LNCaP clone FGC (cell line): Measurements from ENCODE around the gene IL20.

Experiments
- DNase-seq: peaks from one replicate; pipeline ENCODE4 v3.0.0-alpha.2; 2011; ENCODE audit warnings: low read depth
- H3K4me3 ChIP-seq: 2 replicates; pipeline ENCODE4 v1.5.1; 2011; ENCODE audit warnings: mild to moderate bottlenecking, low read depth, low read length, control low read depth
- TF ChIP-seq, protein P1 (sequence below): IDR thresholded peaks from 2 replicates; pipeline ENCODE4 v1.5.1; 2012; ENCODE audit warnings: mild to moderate bottlenecking; ENCODE audit not compliant: control insufficient read depth, insufficient read depth; ENCODE audit errors: extremely low read depth

IL20 gene

DNA sequence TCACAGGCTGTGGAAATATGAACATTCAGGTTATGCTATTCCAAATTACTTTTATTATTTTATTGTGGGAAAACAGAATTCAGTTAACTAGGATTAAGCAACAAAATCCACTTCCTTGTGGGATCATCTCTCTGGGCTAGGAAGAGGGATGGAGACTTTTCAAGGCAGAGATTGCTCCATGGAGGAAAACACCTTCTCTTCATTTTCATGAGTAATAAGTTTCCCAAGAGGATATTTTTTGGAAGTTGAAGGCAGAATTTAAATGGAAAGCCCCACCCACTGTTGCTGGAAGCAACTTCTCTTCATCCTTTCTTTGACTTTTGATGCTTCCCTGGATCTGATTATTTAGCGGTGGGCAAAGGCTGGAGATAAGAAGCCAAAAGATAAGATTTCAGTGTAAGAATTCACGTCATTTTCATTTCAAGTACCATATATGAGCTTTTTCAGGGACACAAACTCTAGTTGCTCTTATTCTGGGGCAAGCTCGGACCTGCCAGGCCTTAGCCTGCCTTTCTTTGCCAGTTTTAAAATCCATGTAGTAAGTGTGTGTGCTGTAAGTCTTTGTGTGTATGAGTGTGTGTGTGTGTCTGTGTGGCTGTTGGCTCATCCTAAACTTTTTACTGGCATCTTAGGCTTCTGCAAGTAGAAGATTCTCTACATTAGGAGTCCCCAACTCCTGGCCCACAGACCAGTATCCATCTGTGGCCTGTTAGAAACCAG lies 20.1 kb downstream of the IL20 start:
- TF ChIP-seq, protein P1, sequence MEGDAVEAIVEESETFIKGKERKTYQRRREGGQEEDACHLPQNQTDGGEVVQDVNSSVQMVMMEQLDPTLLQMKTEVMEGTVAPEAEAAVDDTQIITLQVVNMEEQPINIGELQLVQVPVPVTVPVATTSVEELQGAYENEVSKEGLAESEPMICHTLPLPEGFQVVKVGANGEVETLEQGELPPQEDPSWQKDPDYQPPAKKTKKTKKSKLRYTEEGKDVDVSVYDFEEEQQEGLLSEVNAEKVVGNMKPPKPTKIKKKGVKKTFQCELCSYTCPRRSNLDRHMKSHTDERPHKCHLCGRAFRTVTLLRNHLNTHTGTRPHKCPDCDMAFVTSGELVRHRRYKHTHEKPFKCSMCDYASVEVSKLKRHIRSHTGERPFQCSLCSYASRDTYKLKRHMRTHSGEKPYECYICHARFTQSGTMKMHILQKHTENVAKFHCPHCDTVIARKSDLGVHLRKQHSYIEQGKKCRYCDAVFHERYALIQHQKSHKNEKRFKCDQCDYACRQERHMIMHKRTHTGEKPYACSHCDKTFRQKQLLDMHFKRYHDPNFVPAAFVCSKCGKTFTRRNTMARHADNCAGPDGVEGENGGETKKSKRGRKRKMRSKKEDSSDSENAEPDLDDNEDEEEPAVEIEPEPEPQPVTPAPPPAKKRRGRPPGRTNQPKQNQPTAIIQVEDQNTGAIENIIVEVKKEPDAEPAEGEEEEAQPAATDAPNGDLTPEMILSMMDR = no peak
- no peak overlapping the region for H3K4me3 ChIP-seq
- no peak for DNase-seq

DNA sequence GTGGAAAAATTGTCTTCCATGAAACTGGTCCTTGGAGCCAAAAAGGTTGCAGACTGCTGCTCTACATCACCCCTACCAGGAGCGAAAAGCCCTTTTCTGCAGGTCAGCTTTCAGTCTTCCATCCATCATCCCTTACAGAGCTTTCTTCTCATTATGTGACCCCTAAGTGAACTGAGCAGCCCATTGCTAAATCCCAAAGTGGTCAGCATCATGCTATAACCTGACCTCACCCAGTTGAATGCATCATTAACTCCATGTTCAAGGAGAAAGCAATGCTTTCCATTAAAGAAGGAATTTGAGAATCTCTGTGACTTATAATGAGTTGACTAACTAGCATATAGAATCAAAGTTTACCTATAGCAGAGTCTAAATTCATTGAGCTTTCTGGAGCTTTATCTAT lies 21.4 kb downstream of the IL20 start:
- H3K4me3 ChIP-seq = no peak overlapping the region
- no peak for DNase-seq
- TF ChIP-seq, protein P1 = no peak

DNA sequence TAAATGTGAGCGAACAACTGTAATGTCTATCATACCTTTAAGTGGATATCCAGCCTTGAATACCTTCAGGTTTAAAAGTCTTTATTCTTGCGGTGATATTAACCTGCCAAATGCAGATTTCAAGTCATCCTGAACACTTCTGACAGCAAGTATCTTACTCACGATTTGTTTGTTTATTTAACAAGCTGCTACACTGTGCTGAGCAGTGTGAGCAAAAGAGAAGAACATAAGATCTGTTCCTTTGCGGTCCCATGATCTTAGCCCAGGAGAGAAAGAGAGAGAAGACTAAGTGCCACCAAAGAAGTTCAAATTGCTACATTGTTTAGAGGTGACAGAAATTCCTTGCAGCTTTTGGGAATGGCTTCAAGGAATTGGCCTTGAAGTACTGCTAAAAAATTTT lies 22.3 kb downstream of the IL20 start:
- TF ChIP-seq, protein P1 = no peak
- DNase-seq = no peak
- H3K4me3 ChIP-seq = no peak overlapping the region

DNA sequence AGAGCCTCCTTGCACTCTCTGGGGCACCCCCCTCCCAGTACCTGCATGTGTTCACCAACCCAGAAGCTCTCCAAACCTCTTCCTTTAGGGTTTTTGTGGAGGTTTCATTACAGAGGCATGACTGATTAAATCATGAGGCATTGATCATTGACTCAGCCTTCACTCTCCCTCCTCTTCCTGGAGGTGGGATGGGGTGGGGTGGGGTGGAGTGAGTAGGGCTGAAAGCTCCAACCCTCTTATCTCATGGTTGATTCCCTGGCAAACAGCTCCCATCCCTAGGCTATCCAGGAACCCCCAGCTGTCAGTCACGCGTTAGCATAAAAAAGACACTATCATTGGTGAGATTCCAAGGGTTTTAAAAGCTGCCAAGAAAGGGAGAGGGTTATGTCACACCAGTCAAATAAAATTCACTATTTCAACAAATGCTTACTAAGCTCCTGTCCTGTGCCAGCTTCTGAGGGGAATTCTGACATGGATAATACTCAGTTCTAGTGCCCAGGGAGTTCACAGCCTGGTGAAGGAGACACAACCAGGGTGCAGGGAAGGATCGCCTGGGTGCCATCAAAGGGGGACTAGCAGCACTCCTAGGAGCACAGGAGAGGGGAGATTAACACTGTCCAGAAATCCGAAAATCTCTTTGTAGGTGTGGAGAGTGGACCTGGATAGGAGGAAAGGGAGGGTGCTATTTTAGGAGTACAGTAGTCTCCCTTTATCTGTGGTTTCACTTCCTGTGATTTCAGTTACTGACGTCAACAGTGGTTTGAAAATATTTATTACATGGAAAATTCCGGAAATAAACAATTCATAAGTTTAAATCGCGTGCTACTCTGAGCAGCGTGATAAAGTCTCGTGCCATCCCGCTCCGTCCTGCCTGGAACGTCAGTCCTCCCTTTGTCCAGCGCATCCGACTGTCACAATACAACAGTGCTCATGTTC lies 25.0 kb downstream of the IL20 start:
- peak overlapping the region; percentile 35 for H3K4me3 ChIP-seq
- DNase-seq = peak; percentile 87

DNA sequence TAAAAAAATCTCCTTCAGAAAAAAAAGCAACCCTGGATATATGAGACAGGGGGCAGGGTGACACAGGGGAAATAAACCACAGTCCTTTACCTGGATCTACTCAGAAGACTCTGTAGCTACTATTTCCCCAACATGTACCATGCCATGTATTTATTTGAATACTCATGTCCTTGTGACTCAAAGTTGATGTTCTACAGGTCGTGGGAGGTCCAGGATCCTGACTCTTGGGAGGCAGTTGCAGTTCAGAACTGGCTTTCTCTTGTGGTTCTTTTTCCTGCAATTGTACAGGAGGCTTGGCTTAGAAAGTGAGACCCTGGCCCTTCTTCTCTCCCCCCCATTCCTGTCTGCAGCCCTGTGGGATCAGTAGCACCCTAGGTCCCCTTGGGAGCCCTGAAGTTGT lies 26.0 kb downstream of the IL20 start:
- TF ChIP-seq, protein P1 = no peak
- no peak overlapping the region for H3K4me3 ChIP-seq
- no peak for DNase-seq

More for the DNA sequence above, 25.0 kb downstream of the IL20 start:
- TF ChIP-seq, protein P1 = no peak

DNA sequence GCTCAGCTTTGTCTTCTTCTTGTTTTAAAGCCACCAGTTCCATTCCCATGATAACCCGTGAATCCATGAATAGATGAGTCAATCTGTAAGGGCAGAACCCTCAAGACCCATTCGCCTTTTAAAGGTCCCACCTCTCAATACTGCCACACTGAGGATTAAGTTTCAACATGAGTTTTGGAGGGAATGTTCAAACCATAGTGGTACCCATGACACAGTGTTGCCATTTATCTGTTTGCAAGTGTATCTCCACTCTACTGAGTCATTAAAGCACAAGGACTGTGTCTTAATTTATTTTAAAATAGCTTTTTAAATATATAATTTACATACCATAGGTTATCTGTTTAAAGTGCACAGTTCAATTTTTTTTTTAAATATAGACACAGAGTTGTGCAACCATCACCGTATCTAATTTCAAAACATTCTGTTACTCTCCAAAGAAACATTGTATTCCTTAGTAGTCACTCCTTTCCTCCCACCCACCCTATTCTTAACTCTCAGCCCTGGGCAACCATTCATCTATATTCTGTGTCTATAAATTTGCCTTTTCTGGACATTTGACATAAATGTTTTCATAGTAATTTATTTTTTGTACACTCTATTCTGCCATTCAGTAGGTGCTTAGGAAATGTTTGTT lies 27.0 kb downstream of the IL20 start:
- TF ChIP-seq, protein P1 = no peak
- no peak overlapping the region for H3K4me3 ChIP-seq
- DNase-seq = no peak
